Mesenteric fat pad (tissue), 1 donor: ENCODE measurements around the gene VPS72. TPM values are rescaled to one million over a fixed set of nuclear protein-coding genes. Genes with fewer than 3 reads are reported as not detected.
A peak's percentile ranks its signal among the peaks of the same experiment; 100 is the strongest.
"Not testable (repeated sequence)": the region's sequence is repeated elsewhere in the genome, so short reads cannot be mapped to it uniquely, and the experiment has no call there.

ENCODE experiments used
- DNase-seq: peaks from one replicate; pipeline ENCODE4 v3.0.0-alpha.2; 2020; ENCODE audit warnings: low spot score
- long read RNA-seq: library from polyadenylated mRNA; unstranded; transcript quantifications from one replicate; pipeline ENCODE4 v2.0.0, GENCODE V29; 2020
- total RNA-seq: library from RNA; stranded (reverse); fragmentation: NEBNext Ultra II Directional; extraction: Animal tissue kit (Norgen Biotek cat#: 25700); gene quantifications from one replicate; pipeline ENCODE4 v1.2.1, GENCODE V29; 2021
- donor health status: DM: yes; HTN: yes; CAD: no.

VPS72 gene, protein sequence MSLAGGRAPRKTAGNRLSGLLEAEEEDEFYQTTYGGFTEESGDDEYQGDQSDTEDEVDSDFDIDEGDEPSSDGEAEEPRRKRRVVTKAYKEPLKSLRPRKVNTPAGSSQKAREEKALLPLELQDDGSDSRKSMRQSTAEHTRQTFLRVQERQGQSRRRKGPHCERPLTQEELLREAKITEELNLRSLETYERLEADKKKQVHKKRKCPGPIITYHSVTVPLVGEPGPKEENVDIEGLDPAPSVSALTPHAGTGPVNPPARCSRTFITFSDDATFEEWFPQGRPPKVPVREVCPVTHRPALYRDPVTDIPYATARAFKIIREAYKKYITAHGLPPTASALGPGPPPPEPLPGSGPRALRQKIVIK
- 34.6 TPM for total RNA-seq
- long read RNA-seq, transcript VPS72-202 (6 exons, 1,527 nt), result major isoform, 71 of 74 reads
- long read RNA-seq, partial matches to known transcripts, result 0 of 74 reads
- long read RNA-seq, other reads (novel, unspliced or antisense), result 3 of 74 reads

DNA sequence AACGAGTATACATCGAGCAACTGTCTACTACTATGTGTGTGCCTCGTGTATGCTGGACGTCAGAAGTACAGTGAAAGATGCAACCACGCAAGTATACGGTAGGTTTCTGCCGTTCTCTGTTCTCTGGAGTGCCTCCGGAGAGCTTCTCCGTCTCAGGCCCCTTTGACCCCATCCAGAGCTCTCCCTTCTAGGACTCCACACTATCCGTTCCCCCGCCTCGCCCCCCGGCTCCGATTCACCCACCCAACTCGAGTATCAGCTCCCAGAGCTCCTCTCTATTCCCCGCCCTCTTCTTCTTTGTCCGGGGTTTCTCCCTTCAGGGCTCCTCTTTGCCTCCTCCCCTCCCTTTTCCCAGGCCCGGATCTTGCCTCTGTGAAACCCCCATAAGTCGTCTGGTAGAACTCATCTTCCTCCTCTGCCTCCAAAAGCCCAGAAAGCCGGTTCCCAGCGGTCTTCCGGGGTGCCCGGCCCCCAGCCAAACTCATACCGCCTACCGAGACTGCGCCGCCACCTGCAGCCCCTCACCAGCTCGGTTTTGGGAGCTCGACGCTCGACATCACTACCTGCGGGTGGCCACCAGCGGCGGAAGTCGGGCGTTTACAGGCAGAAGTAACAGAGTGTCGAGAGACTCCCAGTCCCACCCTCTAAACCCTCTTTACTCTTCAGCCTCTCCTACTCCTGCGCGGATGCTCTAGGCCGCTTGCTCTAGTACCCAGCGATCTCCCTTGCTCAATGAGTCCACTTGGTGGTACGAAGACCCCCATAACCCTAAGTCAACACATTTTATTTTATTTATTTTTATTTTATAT, at the start of gene VPS72:
Gene VPS72 (minus strand): TSS at position 561 of the 809 bp plus-strand sequence. CDS start 76 bp downstream, at position 485.
- DNase-seq, result peak; percentile 93

DNA sequence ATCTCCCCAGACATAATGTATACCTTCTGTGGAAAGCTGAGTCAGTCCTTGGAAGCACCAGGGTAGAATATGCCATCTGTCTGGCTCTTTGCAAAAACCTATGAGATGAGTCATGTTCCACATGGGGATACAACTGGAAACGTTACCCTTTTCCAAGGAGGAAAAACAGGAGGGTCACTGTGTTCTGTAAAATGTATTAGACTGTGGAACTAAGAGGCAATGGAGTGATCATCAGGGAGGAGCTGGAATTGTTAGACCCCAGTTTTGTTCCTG, 48.4 kb upstream of the VPS72 start:
- no peak for DNase-seq

DNA sequence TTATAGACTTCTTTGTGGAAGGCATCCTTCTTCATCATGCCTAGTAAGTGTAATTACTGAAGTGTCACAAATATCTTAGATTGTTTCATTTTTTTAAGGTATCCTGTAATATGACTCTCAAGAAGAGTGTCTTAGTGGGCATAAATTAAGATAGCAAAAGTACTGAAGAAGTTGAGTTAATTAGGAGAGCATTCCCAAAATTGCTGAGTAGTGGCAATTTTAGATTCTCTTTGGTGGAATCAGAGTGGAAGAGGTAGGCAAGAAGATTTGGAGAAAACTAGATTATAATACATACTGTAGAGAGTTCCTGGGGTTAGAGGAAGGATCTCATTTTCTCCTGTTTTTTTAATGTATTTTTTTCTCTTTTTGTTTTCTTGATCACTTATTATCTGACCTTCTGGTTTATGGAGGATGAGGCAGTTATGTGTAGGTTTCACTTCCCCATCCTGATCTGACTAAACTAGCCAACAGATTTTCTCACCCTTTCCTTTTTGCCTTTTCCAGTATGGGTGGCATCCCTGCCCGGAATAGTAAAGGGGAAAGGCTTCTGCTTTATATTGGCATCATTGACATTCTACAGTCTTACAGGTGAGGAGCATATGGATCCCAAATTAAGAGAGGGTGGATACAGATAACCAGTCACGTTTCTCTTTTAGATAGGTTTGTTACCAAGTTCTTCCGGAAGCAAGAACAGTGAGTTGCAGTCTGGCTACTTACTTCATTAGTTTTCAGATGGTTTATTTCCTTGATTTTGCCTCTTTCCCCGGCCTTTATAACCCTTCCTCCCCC, 47.9 kb upstream of the VPS72 start:
- no peak for DNase-seq

DNA sequence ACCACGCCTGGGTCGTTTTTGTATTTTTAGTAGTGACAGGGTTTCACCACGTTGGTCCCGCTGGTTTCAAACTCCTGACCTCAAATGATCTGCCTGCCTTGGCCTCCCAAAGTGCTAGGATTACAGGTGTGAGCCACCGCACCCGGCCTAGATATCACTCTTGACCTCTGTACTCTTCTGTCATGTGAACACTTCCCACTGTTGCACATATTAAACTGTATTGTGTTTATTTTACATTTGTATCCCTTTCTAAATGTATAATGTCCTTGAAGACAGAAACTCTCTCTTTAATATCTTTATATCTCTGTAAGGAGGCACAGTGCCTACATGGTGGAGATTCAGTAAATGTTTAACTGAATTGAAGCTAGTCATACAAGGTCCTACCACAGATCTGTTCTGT, 45.2 kb upstream of the VPS72 start:
- no peak for DNase-seq

DNA sequence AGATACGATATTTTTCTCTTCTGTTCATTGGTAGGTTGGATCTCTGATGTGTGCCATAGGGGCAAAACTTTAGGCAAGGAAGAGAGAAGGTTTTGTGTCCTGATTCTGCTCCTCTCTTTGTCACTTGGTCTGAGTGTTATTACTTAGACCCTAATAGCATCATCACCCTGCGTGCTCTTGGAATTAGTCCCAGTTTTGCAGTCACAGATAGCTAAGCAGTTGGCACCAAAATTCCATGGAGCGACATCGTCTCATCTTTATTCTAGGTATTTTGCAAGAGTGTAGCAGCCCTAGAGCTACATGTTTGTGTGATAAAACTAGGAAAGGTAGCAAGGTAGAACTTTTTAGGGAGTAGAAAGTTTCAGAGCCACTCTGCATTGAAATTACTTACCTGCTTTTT, 32.1 kb upstream of the VPS72 start:
- DNase-seq, result no peak

DNA sequence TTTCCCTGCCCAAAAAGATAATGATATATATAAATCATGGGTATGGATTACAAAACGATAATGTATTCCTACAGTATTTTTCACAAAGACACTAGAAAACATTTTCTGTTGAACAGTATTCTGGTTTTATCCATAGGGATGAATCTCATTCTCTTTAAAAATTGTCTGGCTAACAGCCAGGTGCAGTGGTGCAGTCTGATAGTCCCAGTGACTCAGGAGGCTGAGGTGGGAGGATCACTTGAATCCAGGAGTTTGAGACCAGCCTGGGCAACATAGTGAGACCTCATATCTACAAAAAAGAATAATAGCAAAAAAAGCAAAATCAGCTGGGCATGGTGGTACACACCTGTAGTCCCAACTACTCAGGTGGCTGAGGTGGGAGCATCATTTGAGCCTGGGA, 31.6 kb upstream of the VPS72 start:
- DNase-seq, result no peak

DNA sequence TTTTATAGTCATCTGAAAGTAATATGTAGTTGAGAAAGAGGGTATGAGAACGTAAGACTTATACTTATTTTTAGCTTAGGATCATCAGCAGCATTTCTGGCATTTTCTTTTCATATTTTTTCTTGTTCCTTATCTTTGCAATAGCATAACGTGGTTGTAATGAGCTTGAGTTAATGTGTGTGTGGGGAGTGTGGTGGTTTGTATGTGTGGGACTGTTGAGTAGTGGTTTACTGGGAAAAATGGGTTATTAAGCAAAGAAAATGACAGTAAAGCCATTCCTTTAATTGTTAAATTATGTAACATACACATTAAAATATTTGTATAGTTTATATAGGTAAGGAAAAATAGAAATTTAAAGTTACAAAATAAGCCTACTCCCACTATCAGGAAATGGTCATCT, 23.6 kb upstream of the VPS72 start:
- no peak for DNase-seq

DNA sequence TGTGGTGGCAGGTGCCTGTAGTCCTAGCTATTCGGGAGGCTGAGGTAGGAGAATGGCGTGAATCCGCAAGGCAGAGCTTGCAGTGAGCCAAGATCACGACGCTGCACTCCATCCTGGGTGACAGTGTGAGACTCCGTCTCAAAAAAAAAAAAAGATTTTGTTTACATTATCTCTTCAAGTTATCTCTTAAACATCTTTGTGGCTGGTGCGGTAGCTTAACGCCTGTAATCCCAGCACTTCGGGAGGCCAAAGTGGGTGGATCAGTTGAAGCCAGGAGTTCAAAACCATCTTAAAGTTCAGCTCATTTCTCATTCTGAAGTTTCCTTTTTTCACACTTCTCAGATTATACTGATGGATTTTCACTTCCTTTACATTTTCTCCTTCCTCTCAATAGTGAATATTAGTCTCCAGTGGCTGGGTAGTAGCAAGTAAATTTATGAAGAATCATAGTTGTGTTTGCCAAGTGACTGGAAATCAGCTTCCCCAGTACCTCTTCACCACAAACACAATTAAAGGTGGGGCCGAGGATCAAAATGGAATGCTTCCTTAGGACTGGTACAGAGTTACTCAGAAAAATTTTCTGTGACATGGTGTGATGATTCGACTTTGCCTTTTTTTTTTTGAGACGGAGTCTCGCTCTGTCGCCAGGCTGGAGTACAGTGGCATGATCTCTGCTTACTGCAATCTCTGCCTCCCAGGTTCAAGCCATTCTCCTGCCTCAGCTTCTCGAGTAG, 22.1 kb upstream of the VPS72 start:
- no peak for DNase-seq

DNA sequence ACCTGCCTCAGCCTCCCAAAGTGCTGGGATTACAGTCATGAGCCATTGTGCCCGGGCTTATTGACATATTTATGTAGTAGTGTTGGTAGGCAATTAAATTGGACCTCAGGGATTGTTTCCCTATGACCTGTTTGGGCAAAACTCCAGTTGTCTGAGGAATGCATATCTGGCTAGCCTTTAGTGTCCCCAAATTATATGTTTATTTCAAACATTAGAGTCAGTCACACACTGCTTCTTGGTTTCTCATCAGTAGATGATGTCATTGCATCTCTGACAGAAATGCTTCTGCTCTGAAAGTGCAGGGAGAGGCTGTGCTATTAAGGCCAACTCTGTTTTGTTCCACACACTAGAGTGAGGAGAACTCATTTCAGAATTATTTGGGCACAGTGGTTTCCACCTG, 20.8 kb upstream of the VPS72 start:
- no peak for DNase-seq

DNA sequence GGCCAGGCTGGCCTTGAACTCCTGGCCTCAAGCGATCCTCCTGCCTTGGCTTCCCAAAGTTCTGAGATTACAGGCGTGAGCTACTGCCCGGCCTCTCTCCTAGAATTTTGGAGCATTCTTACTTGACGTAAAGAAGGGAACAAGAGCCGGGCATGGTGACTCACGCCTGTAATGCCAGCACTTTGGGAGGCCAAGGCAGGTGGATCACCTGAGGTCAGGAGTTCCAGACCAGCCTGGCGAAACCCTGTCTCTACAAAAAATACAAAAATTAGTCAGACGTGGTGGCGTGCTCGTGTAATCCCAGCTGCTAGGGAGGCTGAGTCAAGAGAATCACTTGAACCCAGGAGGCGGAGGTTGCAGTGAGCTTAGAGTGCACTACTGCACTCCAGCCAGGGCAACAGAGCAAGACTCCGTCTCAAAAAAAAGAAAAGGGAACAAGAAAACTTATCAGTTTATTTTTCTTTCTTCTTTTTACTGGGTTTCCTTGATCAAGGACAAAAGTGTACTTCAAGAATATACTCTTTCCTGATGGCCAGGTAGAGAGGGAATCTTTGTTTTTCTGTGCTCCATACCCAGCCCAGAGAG, 15.5 kb upstream of the VPS72 start:
- DNase-seq, result not testable (repeated sequence)

DNA sequence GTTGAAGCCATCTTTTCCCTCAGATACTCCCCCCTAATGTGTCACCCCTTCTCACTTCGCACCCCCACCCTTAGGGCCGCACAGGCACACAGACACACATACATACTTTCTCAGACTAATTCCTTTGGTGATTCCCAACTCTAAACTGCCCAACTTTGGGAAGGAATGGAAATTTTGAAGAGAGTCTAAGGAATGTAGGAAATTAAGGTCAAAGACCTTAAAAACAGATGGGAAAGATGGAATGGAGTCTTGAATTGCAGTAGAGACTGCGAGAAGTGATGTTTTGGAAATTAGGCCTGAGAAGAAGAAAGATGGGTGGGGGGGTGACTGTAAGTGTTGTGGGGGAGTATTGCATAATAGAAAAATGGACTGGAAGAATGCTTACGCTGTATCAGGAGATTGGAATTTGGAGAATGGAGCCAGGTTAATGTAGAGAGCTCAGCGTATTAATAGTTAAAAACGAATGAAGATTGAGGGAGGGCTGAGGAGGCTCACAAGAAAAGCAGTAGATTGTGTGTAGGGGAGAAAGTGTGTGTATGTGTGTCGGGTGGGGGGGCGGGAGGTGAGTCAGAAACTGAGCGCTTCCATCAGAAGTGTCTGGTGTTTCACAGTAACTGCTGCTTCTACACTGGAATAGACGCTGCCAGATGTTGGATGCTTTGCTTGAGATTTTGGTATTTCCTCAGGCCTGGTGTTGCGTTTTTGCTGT, 10.0 kb upstream of the VPS72 start:
- peak; percentile 28 for DNase-seq

DNA sequence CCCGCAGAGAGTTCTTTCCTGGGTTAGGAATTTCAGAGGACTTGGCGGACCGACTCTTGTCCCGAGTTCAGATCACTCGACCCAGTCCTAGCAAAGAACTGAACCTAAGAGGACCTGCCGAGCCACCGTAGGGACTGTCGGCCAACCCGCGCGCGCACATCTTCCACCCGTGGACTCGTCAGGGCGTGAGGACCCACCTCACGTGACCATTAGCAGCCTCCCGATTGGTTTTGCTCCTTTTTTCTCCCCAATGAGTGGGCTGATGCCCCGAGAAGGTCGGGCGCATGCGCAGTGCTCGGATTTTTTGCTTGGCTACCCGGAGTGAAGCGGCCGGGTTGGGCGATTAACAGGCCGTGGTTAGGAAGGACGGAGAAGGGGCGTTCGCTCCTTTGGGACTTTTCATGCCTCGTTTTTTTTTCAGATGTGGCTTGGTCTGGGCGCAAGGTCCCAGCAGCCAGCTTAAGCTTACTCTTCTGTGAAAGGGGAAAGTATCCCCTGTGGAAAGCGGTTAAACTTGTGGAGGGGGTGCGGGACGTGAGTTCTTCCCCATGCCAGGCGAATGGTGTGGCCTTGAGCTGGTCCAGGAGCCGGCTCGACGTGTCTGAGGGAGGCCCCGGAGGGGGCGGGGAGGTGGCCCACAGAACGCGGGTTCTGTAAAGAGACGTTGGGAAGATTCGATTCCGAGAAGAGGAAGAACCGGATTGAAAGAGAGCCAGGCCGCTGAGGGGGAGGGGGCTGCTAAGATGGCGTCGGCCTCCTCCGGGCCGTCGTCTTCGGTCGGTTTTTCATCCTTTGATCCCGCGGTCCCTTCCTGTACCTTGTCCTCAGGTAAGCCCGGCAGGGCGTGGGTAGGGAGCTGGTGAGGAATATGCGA, 8.5 kb upstream of the VPS72 start, which contains the start of gene PIP5K1A:
Gene PIP5K1A (plus strand): TSS at position 299 of the 874 bp plus-strand sequence. CDS start 445 bp downstream, at position 744.
- peak; percentile 100 for DNase-seq

DNA sequence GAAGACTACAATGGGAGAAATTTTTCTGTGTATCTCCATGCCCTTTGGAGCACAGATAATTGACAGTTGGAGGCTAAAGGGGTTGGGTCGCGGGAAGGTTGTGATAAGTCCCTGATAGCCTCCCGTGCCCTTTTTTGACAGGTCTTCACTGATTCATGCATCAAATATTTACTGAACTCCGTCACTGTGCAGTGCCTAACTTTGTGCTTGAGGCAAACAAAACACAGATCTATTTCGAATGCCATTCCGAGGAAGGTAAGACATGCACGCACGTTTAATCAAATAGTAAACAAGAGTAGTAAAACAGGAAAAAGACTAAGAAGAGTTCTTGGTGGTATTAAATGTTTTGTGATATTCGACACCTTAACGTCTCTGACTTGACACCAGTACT, 7.9 kb upstream of the VPS72 start:
- no peak for DNase-seq

DNA sequence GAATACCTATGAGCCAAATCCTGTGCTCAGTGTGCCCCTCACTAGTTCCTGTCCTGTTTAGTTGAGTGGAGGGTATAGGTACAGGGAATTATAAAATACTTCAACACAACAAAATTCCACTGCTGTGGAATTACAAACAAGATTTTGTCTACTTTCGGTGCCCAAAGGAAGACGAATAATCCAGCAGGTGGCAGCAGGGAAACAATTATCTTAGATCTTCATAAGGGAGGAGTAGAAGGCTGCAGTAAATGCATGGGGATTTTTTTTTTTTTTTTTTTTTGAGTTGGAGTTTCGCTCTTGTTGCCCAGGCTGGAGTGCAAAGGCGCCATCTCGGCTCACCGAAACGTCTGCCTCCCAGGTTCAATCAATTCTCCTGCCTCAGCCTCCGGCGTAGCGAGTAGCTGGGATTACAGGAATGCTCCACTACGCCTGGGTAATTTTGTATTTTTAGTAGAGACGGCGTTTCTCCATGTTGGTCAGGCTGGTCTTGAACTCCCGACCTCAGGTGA, 6.3 kb upstream of the VPS72 start:
- DNase-seq, result peak; percentile 14

DNA sequence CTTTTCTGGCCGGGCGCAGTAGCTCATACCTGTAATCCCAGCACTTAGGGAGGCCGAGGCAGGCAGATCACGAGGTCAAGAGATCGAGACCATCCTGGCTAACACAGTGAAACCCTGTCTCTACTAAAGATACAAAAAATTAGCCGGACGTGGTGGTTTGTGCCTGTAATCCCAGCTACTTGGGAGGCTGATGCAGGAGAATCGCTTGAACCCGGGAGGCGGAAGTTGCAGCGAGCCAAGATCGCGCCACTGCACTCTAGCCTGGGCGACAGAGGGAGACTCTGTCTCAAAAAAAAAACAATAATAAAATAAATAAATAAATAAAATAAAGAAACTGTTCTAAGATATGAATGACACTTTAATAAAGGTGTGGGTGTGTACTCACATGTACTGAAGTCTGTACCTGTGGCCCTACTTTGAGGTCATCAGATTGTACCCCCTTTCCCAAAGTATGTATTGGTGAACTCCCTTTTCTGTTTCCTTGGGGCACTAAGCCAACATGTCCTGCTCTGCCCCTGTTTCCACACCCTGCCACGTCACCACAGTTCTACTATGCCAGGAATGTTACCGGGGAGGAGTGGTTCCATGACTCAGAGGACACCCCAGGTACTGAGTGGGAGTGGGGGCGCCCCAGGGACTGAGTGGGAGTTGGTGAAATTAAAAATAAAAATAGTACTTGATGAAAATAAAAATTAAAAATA, 5.0 kb upstream of the VPS72 start:
- DNase-seq, result peak; percentile 84

DNA sequence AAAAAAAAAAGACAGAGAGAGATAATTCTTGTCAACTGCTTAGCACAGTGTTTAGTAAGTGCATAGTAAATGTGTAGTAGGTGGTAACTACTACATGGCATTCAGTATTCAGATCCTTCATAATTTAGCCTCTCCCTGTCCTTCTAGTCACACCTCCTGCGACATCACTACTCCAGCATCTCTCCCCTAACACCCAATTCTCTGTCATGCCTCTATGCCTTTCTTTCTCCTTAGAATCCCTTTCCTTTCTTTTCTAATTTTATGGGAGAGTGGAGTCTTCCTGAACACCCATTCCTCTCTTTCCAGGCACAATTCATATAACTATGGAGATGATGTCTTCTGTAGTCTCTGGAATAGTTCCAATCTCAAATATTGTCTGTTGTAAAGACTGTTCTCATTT, 3.9 kb upstream of the VPS72 start:
- no peak for DNase-seq

DNA sequence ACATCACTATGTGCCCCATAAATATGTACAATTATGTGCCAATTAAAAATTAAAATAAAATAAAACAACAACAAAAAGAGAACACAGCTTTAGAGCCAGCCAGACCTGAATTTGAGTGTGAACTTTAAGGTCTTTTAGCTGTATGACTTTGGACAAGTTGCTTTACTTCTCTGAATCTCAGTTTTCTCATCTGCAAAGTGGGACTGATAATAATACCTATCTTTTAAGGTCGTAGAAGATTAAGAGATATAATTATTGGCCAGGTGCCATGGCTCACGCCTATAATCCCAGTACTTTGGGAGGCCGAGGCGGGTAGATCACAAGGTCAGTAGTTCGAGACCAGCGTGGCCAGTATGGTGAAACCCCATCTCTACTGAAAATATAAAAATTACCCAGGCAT, 3.3 kb upstream of the VPS72 start:
- no peak for DNase-seq

DNA sequence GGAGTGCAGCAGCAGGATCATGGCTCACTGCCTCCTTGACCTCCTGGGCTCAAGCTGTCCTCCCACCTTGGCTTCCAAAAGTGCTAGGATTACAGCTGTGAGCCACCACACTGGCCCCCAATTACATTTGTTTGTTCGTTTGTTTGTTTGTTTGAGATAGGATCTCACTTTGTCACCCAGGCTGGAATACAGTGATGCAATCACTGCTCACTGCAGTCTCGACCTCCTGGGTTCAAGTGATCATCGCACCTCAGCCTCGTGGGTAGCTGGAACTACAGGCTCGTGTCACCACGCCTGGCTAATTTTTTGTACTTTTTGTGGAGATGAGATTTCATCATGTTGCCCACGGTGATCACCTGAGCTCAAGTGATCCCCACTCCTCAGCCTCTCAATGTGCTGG, 2.0 kb upstream of the VPS72 start:
- DNase-seq, result peak; percentile 41
